Small intestine (tissue), 7 donors: ENCODE results near the gene SPN. TPM values are rescaled to one million over a fixed set of nuclear protein-coding genes. Genes with fewer than 3 reads are reported as not detected.
"Not testable (repeated sequence)": the region's sequence is repeated elsewhere in the genome, so short reads cannot be mapped to it uniquely, and the experiment has no call there.

Source experiments
- DNase-seq, 2 donors: peaks; one replicate each; pipeline versions ENCODE4 v3.0.0 to v3.0.0-alpha.2; 2013
- FAIRE-seq: peaks from 2 replicates; lab custom pipeline; 2012; peaks lifted over from hg19 to GRCh38; lab: Jason Lieb, UNC
- H3K27ac ChIP-seq, 3 donors: one replicate each; pipeline ENCODE4 v1.5.1; 2013; ENCODE audit warnings: low read length in 2 of 3, mild to moderate bottlenecking in 2 of 3, control low read depth in 1 of 3, inconsistent platforms in 1 of 3, low read depth in 1 of 3, moderate library complexity in 1 of 3
- H3K27me3 ChIP-seq, 3 donors: one replicate each; pipeline ENCODE4 v1.6.1; 2013; ENCODE audit warnings: low read length in 3 of 3, inconsistent platforms in 1 of 3; ENCODE audit not compliant: control insufficient read depth in 3 of 3, insufficient read depth in 3 of 3
- H3K36me3 ChIP-seq, 3 donors: one replicate each; pipeline ENCODE4 v1.6.1; 2013; ENCODE audit warnings: low read length in 3 of 3, inconsistent platforms in 1 of 3, low read depth in 1 of 3, mild to moderate bottlenecking in 1 of 3, moderate library complexity in 1 of 3; ENCODE audit not compliant: control insufficient read depth in 3 of 3, insufficient read depth in 2 of 3
- H3K4me1 ChIP-seq, 3 donors: one replicate each; pipeline ENCODE4 v1.6.1; 2013; ENCODE audit warnings: low read length in 2 of 3, inconsistent platforms in 1 of 3, low read depth in 1 of 3, mild to moderate bottlenecking in 1 of 3, moderate library complexity in 1 of 3; ENCODE audit not compliant: control insufficient read depth in 3 of 3, insufficient read depth in 2 of 3
- H3K4me3 ChIP-seq, 3 donors: one replicate each; pipeline ENCODE4 v1.5.1; 2013; ENCODE audit warnings: low read length in 3 of 3, control low read depth in 1 of 3, inconsistent platforms in 1 of 3, low read depth in 1 of 3, mild to moderate bottlenecking in 1 of 3, moderate library complexity in 1 of 3
- H3K9me3 ChIP-seq, 2 donors: one replicate each; pipeline ENCODE4 v1.6.1; 2013; ENCODE audit warnings: low read depth in 1 of 2, low read length in 1 of 2; ENCODE audit not compliant: control insufficient read depth in 2 of 2, insufficient read depth in 1 of 2
- WGBS, 3 donors: extraction: QIAGEN DNeasy Blood & Tissue Kit; methylation state at CpG; one replicate each; pipeline ENCODE4 v1.1.7; 2013; 5-methylcytosine and 5-hydroxymethylcytosine counted together
- polyA plus RNA-seq, 4 donors: library from polyadenylated mRNA; stranded (reverse) in 3 of 4; unstranded in 1 of 4; fragments of 200-250 nt in 3 of 4; fragments of 120-200 nt in 1 of 4; gene quantifications; one replicate each; pipeline versions ENCODE4 v1.2.1 to v1.2.3, GENCODE V29; 2013
- donor health status: healthy with polysubstance abuse.
- donor health status: control.
- donor health status: control.
- donor health status: Bipolar disorder and iron deficiency.
- donor health status: healthy.

Gene SPN
- polyA plus RNA-seq, 4 donors, result 1.1 to 4.8 (median 1.4) TPM

DNA sequence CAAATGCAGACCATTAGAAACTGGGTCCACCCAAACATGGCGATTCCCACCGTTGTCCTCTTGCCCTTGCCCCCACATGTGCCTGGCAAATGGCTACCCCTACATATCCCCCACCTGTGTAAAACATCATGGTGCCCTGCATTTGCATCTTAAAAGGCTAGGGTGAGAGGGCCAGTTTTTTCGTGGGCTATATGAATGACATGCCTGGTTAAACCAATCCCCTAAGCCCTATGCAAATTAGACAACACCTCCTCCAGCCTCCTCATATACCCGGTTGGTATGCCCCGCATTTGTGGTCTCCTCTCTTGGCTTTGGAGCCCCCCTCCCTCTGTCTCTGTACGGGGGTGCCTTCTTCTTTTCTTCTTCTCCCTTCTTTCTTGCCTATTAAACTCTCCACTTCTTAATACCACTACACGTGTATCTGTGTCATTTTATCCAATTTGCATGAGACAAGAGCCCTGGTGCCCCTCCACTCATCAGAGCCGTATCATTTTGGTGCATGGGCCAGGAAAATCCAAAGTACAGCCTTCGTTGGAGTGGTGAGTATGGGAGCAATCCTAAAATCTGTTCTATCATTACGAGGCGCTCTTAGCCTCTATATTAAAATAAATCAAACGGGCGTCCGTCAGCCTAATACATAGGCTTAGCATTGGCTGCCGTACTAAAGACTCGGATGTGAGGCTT, 46.0 kb downstream of the SPN start:
- no peaks in the 10 kb centered on the region for H3K27me3 ChIP-seq
- no peak overlapping the region for H3K4me3 ChIP-seq
- H3K27ac ChIP-seq, result no peak overlapping the region
- DNase-seq (no peak), FAIRE-seq (no peak)
- 60 to 74% (median 71%) methylated on average over 16 of the region's 16 CpGs for WGBS, 3 donors
- no peaks in the 10 kb centered on the region for H3K4me1 ChIP-seq
- H3K36me3 ChIP-seq, result no peaks in the 10 kb centered on the region
- H3K9me3 ChIP-seq, result no peaks in the 10 kb centered on the region

DNA sequence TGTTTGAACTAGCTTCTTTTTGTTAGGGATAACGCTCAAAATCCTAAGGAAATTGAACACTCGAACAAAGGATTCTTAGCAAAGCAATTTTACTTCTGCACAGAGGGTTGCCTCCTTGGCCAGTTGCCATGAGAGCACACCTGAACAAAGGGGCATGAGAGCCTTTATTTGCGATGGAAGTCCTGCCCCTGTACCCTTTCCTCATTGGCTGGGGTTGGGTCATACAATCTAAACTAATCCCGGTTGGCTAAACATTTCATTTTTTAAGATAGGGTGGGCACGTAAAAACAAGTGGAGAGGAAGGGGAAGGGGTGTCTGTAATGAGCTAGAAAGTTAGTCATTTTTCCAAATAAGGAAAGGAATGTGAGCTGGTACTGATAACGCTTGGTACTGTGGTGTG, 46.6 kb downstream of the SPN start:
- H3K9me3 ChIP-seq, H3K36me3 ChIP-seq, H3K4me3 ChIP-seq, DNase-seq, H3K4me1 ChIP-seq, H3K27me3 ChIP-seq, FAIRE-seq, H3K27ac ChIP-seq: not testable (repeated sequence)
- 67 to 73% (median 71%) methylated on average over 6 of the region's 6 CpGs for WGBS, 3 donors

DNA sequence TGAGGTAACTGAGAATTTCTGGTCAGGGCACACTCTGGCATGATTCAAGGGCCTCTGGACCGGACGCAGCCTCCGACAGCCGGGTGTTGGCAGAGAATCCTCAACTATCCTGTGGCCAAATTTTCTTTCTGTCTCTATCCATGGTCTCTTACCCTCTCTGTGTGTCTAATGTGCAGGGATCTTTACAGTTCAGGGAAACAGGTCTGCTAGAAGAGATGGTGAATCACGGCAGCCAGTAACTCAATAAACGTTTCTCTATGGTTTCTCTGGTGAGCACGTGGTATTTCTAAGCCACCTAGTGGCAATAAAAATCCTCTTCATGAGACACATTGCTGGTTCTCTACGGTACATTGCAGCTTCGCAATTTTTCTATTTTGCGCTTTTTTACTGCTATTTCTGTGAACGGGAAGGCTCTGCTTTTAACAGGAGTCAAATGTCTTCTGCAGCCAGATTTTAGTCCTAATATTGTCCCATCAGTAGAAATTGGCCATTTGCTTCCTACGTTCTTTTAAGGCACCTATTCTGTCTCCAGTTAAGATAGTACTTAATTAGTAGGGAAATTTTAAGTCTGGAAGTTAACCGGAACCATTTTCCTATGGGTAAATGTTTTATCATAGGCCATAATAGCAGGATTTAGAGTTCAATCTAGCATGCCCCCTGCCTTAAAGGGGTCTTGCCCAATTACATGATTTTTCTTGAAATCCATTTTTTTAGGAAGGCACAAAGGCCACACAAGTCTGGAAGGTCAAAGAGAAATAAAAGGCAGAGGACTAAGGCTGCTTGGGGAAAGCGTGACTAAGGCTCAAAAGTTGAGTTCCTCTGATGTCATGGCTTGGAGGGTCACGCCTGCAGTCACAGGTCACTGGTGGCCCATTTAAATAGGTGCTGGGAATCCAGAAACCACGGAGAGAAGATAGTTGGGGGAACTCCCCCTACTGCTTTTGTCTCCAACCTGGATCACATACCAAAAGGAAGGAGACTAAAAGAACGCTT, 47.5 kb downstream of the SPN start:
- no peak for FAIRE-seq
- H3K4me3 ChIP-seq, result no peak overlapping the region
- 39 to 47% (median 46%) methylated on average over 17 of the region's 17 CpGs for WGBS, 3 donors

DNA sequence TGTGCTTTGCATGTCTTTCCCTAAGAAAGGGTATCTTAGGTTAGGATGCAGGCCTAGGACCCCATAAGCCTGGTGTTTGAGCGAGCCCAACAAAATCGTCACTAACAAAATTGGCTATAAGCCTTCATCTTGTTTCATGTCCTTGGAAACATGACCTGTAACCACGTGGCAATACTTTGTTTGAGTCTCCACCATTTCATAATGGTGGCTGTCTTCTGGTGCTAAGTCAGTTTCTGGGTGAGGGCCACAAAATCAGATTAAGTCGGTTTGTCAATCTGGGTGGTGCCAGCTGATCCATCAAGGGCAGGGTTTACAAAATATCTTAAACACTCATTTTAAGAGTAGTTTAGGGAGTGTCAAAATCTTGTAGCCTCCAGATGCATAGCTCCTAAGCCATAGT, 49.8 kb downstream of the SPN start:
- no peaks in the 10 kb centered on the region for H3K36me3 ChIP-seq
- DNase-seq (no peak), FAIRE-seq (no peak)
- no peaks in the 10 kb centered on the region for H3K4me1 ChIP-seq
- no peak overlapping the region for H3K4me3 ChIP-seq
- whole genome bisulfite sequencing, 3 donors, result 67 to 84% (median 70%) methylated on average over 4 of the region's 4 CpGs
- H3K9me3 ChIP-seq, result no peaks in the 10 kb centered on the region
- no peaks in the 10 kb centered on the region for H3K27me3 ChIP-seq
- no peak overlapping the region for H3K27ac ChIP-seq

More for the DNA sequence above, 47.5 kb downstream of the SPN start:
- DNase-seq, result peak; percentile 80
- H3K4me1 ChIP-seq, result no peaks in the 10 kb centered on the region
- no peaks in the 10 kb centered on the region for H3K27me3 ChIP-seq
- H3K9me3 ChIP-seq, result no peaks in the 10 kb centered on the region
- H3K36me3 ChIP-seq, result no peaks in the 10 kb centered on the region
- H3K27ac ChIP-seq, result no peak overlapping the region

DNA sequence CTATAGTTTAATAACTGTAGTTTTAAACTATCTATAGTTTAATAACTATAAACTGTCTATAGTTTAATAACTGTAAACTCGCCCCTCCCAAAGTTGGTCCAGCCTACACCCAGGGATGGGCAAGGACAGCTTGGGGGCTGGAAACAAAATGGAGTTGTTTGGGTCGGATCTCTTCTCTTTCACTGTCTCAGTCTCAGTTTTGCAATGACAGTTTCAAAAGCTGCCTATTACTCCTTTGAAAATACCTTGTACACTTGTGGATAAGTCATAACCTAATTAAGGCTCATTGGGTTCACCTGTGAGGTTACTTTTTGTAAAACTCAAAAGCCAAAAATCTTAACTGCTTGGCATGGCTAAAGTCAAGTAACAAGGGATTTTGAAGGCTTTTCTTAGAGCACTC, 51.3 kb downstream of the SPN start:
- FAIRE-seq, result no peak
- WGBS, 3 donors, result 75 to 88% (median 81%) methylated on average over 2 of the region's 2 CpGs
- Histone ChIP-seq H3K27me3 (no peaks in the 10 kb centered on the region), H3K4me3 (no peak overlapping the region), H3K4me1 (no peaks in the 10 kb centered on the region), H3K27ac (no peak overlapping the region), H3K9me3 (no peaks in the 10 kb centered on the region), H3K36me3 (no peaks in the 10 kb centered on the region)
- no peak for DNase-seq

DNA sequence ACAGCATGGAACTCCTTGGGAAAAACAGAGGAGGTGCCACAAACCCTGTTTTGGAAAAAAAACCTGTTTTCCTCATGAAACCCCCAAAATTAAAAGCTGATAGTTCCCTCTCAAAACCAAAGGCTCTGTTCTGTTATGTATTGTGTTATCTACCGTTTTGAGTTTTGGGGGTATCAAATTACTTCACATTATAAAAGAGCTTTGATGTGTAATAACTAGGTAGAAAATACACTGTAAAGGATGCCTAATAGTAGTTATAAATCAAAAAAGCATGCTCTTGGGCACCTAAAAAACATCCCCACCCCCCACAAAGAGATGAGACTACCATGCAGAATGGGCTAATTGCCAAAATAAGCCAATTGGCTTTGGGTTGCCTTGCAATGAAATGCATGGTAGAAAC, 51.9 kb downstream of the SPN start:
- H3K4me1 ChIP-seq, result no peaks in the 10 kb centered on the region
- H3K9me3 ChIP-seq, result no peaks in the 10 kb centered on the region
- no peaks in the 10 kb centered on the region for H3K36me3 ChIP-seq
- no peak overlapping the region for H3K4me3 ChIP-seq
- WGBS, 3 donors, result 3 to 37% (median 33%) methylated on average over 1 of the region's 1 CpG
- no peak overlapping the region for H3K27ac ChIP-seq
- H3K27me3 ChIP-seq, result no peaks in the 10 kb centered on the region
- FAIRE-seq, result no peak
- no peak for DNase-seq

DNA sequence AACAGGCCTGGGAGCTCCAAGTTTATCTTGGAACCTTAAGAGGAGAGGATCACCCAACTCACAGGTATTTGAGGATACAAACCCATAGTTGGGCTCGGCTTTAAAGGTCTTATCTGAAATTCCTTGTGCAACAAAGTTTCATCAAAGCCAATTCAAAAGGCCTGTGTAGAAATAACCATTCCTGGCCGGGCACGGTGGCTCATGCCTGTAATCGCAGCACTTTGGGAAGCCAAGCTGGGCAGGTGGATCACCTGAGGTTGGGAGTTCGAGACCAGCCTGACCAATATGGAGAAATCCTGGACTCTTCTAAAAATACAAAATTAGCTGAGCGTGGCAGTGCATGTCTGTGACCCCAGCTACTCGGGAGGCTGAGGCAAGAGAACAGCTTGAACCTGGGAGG, 54.1 kb downstream of the SPN start:
- FAIRE-seq (no peak), DNase-seq (no peak)
- Histone ChIP-seq H3K9me3 (no peaks in the 10 kb centered on the region), H3K4me1 (no peaks in the 10 kb centered on the region), H3K27me3 (no peaks in the 10 kb centered on the region), H3K27ac (no peak overlapping the region), H3K4me3 (no peak overlapping the region), H3K36me3 (no peaks in the 10 kb centered on the region)
- 87 to 90% (median 89%) methylated on average over 7 of the region's 7 CpGs for WGBS, 3 donors

DNA sequence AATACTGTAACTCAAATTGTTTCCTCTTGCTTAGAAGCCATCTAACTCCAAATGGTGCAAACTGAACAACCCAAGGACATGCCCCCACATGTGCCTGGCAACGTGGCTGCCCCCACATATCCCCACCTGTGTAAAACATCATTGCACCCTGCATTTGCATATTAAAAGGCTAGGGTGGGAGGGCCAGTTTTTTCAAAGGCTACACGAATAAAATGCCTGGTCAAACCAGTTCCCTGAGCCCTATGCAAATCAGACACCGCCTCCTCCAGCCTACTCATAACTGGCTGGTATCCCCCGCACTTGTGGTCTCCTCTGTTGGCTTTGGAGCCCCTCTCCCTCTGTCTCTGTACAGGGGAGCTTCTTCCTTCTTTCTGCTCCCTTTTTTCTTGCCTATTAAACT, 56.0 kb downstream of the SPN start:
- no peaks in the 10 kb centered on the region for H3K4me1 ChIP-seq
- no peaks in the 10 kb centered on the region for H3K27me3 ChIP-seq
- FAIRE-seq (no peak), DNase-seq (no peak)
- no peak overlapping the region for H3K27ac ChIP-seq
- 29 to 45% (median 30%) methylated on average over 4 of the region's 4 CpGs for WGBS, 3 donors
- H3K9me3 ChIP-seq, result no peaks in the 10 kb centered on the region
- H3K4me3 ChIP-seq, result no peak overlapping the region
- H3K36me3 ChIP-seq, result no peaks in the 10 kb centered on the region
